ENCODE results near the gene ZNF558.

- TF ChIP-seq, protein P1, sequence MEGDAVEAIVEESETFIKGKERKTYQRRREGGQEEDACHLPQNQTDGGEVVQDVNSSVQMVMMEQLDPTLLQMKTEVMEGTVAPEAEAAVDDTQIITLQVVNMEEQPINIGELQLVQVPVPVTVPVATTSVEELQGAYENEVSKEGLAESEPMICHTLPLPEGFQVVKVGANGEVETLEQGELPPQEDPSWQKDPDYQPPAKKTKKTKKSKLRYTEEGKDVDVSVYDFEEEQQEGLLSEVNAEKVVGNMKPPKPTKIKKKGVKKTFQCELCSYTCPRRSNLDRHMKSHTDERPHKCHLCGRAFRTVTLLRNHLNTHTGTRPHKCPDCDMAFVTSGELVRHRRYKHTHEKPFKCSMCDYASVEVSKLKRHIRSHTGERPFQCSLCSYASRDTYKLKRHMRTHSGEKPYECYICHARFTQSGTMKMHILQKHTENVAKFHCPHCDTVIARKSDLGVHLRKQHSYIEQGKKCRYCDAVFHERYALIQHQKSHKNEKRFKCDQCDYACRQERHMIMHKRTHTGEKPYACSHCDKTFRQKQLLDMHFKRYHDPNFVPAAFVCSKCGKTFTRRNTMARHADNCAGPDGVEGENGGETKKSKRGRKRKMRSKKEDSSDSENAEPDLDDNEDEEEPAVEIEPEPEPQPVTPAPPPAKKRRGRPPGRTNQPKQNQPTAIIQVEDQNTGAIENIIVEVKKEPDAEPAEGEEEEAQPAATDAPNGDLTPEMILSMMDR (IDR thresholded peaks at IDR 0.05): no peak
- TF ChIP-seq ZNF263 (CRISPR knock-in tag; IDR thresholded peaks at IDR 0.05; ENCODE audit: low read depth): no peak
- TF ChIP-seq MAX (CRISPR knock-in tag; IDR thresholded peaks at IDR 0.05): no peak
- no peak for TF ChIP-seq FOXP4 (CRISPR knock-in tag; IDR thresholded peaks at IDR 0.05)
- TF ChIP-seq ESRRA (CRISPR knock-in tag; IDR thresholded peaks at IDR 0.05; ENCODE audit: borderline replicate concordance): no peak
- no peak for TF ChIP-seq ZNF416 (CRISPR knock-in tag; IDR thresholded peaks at IDR 0.05)
- TF ChIP-seq, protein P2, sequence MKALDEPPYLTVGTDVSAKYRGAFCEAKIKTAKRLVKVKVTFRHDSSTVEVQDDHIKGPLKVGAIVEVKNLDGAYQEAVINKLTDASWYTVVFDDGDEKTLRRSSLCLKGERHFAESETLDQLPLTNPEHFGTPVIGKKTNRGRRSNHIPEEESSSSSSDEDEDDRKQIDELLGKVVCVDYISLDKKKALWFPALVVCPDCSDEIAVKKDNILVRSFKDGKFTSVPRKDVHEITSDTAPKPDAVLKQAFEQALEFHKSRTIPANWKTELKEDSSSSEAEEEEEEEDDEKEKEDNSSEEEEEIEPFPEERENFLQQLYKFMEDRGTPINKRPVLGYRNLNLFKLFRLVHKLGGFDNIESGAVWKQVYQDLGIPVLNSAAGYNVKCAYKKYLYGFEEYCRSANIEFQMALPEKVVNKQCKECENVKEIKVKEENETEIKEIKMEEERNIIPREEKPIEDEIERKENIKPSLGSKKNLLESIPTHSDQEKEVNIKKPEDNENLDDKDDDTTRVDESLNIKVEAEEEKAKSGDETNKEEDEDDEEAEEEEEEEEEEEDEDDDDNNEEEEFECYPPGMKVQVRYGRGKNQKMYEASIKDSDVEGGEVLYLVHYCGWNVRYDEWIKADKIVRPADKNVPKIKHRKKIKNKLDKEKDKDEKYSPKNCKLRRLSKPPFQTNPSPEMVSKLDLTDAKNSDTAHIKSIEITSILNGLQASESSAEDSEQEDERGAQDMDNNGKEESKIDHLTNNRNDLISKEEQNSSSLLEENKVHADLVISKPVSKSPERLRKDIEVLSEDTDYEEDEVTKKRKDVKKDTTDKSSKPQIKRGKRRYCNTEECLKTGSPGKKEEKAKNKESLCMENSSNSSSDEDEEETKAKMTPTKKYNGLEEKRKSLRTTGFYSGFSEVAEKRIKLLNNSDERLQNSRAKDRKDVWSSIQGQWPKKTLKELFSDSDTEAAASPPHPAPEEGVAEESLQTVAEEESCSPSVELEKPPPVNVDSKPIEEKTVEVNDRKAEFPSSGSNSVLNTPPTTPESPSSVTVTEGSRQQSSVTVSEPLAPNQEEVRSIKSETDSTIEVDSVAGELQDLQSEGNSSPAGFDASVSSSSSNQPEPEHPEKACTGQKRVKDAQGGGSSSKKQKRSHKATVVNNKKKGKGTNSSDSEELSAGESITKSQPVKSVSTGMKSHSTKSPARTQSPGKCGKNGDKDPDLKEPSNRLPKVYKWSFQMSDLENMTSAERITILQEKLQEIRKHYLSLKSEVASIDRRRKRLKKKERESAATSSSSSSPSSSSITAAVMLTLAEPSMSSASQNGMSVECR (CRISPR knock-in tag; IDR thresholded peaks at IDR 0.05; ENCODE audit: borderline replicate concordance): no peak
Observed at GRCh38 chr19:8877854-8878705, 46.0 kb upstream of the ZNF558 start.
